Measurements from ENCODE around the gene POLR2F.

The POLR2F gene

DNA sequence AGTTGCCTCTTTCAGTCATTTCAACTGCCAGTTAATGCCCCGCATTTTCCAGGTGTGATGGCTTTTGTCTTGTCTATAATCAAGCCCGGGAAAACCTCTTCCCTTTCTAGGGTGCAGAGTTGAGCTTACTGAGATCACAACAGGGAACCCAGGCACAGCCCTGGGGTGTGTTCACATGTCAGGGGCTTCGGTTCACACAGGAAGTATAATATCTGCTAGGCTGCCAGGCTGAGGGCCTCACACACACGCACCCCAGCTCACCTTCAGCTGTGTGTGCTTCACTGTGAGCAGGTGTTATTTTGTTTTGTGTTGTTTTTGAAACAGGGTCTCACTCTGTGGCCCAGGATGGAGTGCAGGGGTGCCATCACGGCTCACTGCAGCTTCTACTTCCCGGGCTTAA, 40.5 kb downstream of the POLR2F start:
- Histone ChIP-seq H3K4me1 (ENCODE audit: control extremely low read depth in 1 of 4, control insufficient read depth in 4 of 4, insufficient read depth in 4 of 4, low read length in 3 of 4) (peaks cover 0 to 29% (median 20%) of the 10 kb centered on the region in 4 experiments), H3K9me3 (ENCODE audit: control extremely low read depth in 1 of 5, control insufficient read depth in 4 of 5, insufficient read depth in 2 of 5, low read depth in 1 of 5, low read length in 4 of 5) (no peaks in the 10 kb centered on the region), H3K36me3 (ENCODE audit: control insufficient read depth in 4 of 4, insufficient read depth in 4 of 4, low read length in 3 of 4) (peaks cover 0 to 2% (median 0%) of the 10 kb centered on the region in 4 experiments), H3K4me3 (ENCODE audit: control insufficient read depth in 1 of 7, extremely low read depth in 1 of 7, insufficient read depth in 4 of 7, low read depth in 2 of 7, low read length in 6 of 7) (no peak overlapping the region), H3K27ac (ENCODE audit: insufficient read depth in 1 of 2, low read depth in 1 of 2, low read length in 2 of 2, poor library complexity in 1 of 2, severe bottlenecking in 2 of 2) (no peak overlapping the region), H3K27me3 (replicated peaks in 2 of 5; ENCODE audit: control insufficient read depth in 4 of 5, insufficient read depth in 5 of 5, low read length in 4 of 5) (no peaks in the 10 kb centered on the region)
- POLR2A ChIA-PET: no interaction called here
- DNase-seq: peak in 1 of 3 donors; percentile 20
- CTCF ChIA-PET: interaction anchor here (1.0 to 1.5 kb wide), 3 partner anchors 24 to 28 kb away, joined by 3 to 4 read pairs (median 4); no protein-coding TSS in a partner anchor
- WGBS (ENCODE audit: insufficient coverage): 61% methylated on average over 4 of the region's 6 CpGs

GRCh38 chr22:37994982-37995381, 41.5 kb downstream of the POLR2F start:
- CTCF ChIA-PET: interaction anchor here (1.0 to 1.4 kb wide), 2 partner anchors 11 to 23 kb away, joined by 3 read pairs; no protein-coding TSS in a partner anchor
- WGBS (ENCODE audit: insufficient coverage): 95% methylated on average over 6 of the region's 6 CpGs
- no peak overlapping the region for H3K27ac ChIP-seq (ENCODE audit: insufficient read depth in 1 of 2, low read depth in 1 of 2, low read length in 2 of 2, poor library complexity in 1 of 2, severe bottlenecking in 2 of 2)

GRCh38 chr22:37995460-37995859, 42.0 kb downstream of the POLR2F start:
- Histone ChIP-seq H3K4me3 (ENCODE audit: control insufficient read depth in 1 of 7, extremely low read depth in 1 of 7, insufficient read depth in 4 of 7, low read depth in 2 of 7, low read length in 6 of 7) (no peak overlapping the region), H3K36me3 (ENCODE audit: control insufficient read depth in 4 of 4, insufficient read depth in 4 of 4, low read length in 3 of 4) (peaks cover 0 to 2% (median 0%) of the 10 kb centered on the region in 4 experiments), H3K27ac (ENCODE audit: insufficient read depth in 1 of 2, low read depth in 1 of 2, low read length in 2 of 2, poor library complexity in 1 of 2, severe bottlenecking in 2 of 2) (no peak overlapping the region), H3K4me1 (ENCODE audit: control extremely low read depth in 1 of 4, control insufficient read depth in 4 of 4, insufficient read depth in 4 of 4, low read length in 3 of 4) (peaks cover 0 to 42% (median 20%) of the 10 kb centered on the region in 4 experiments), H3K27me3 (replicated peaks in 2 of 5; ENCODE audit: control insufficient read depth in 4 of 5, insufficient read depth in 5 of 5, low read length in 4 of 5) (no peaks in the 10 kb centered on the region), H3K9me3 (ENCODE audit: control extremely low read depth in 1 of 5, control insufficient read depth in 4 of 5, insufficient read depth in 2 of 5, low read depth in 1 of 5, low read length in 4 of 5) (no peaks in the 10 kb centered on the region)
- WGBS (ENCODE audit: insufficient coverage): 75% methylated on average over 2 of the region's 4 CpGs
- no peak for DNase-seq
- CTCF ChIA-PET: interaction anchor here (1.4 kb wide), 1 partner anchor 11 kb away, joined by 3 read pairs; no protein-coding TSS in a partner anchor
- POLR2A ChIA-PET: no interaction called here

More at GRCh38 chr22:37994982-37995381, 41.5 kb downstream of the POLR2F start:
- Histone ChIP-seq H3K4me3 (ENCODE audit: control insufficient read depth in 1 of 7, extremely low read depth in 1 of 7, insufficient read depth in 4 of 7, low read depth in 2 of 7, low read length in 6 of 7) (no peak overlapping the region), H3K9me3 (ENCODE audit: control extremely low read depth in 1 of 5, control insufficient read depth in 4 of 5, insufficient read depth in 2 of 5, low read depth in 1 of 5, low read length in 4 of 5) (no peaks in the 10 kb centered on the region), H3K4me1 (ENCODE audit: control extremely low read depth in 1 of 4, control insufficient read depth in 4 of 4, insufficient read depth in 4 of 4, low read length in 3 of 4) (peaks cover 0 to 38% (median 20%) of the 10 kb centered on the region in 4 experiments), H3K36me3 (ENCODE audit: control insufficient read depth in 4 of 4, insufficient read depth in 4 of 4, low read length in 3 of 4) (peaks cover 0 to 2% (median 0%) of the 10 kb centered on the region in 4 experiments), H3K27me3 (replicated peaks in 2 of 5; ENCODE audit: control insufficient read depth in 4 of 5, insufficient read depth in 5 of 5, low read length in 4 of 5) (no peaks in the 10 kb centered on the region)
- POLR2A ChIA-PET: no interaction called here
- no peak for DNase-seq

GRCh38 chr22:37996079-37996478, 42.6 kb downstream of the POLR2F start:
- H3K9me3 ChIP-seq (ENCODE audit: control extremely low read depth in 1 of 5, control insufficient read depth in 4 of 5, insufficient read depth in 2 of 5, low read depth in 1 of 5, low read length in 4 of 5): no peaks in the 10 kb centered on the region
- WGBS (ENCODE audit: insufficient coverage): 19% methylated on average over 3 of the region's 4 CpGs
- H3K27me3 ChIP-seq (replicated peaks in 2 of 5; ENCODE audit: control insufficient read depth in 4 of 5, insufficient read depth in 5 of 5, low read length in 4 of 5): no peaks in the 10 kb centered on the region
- ChIA-PET POLR2A (no interaction called here), CTCF (interaction anchor here (1.4 kb wide), 1 partner anchor 10 kb away, joined by 3 read pairs; no protein-coding TSS in a partner anchor)
- no peak overlapping the region for H3K27ac ChIP-seq (ENCODE audit: insufficient read depth in 1 of 2, low read depth in 1 of 2, low read length in 2 of 2, poor library complexity in 1 of 2, severe bottlenecking in 2 of 2)
- peak; percentile 58 to 90 (median 85) for DNase-seq
- H3K36me3 ChIP-seq (ENCODE audit: control insufficient read depth in 4 of 4, insufficient read depth in 4 of 4, low read length in 3 of 4): peaks cover 0 to 2% (median 0%) of the 10 kb centered on the region in 4 experiments
- H3K4me1 ChIP-seq (ENCODE audit: control extremely low read depth in 1 of 4, control insufficient read depth in 4 of 4, insufficient read depth in 4 of 4, low read length in 3 of 4): peaks cover 0 to 42% (median 20%) of the 10 kb centered on the region in 4 experiments
- peak overlapping the region in 2 of 7 experiments; percentile 8 to 16 for H3K4me3 ChIP-seq (ENCODE audit: control insufficient read depth in 1 of 7, extremely low read depth in 1 of 7, insufficient read depth in 4 of 7, low read depth in 2 of 7, low read length in 6 of 7)

- peak overlapping the region in 2 of 7 experiments; percentile 16 to 45 for H3K4me3 ChIP-seq (ENCODE audit: control insufficient read depth in 1 of 7, extremely low read depth in 1 of 7, insufficient read depth in 4 of 7, low read depth in 2 of 7, low read length in 6 of 7)
- H3K36me3 ChIP-seq (ENCODE audit: control insufficient read depth in 4 of 4, insufficient read depth in 4 of 4, low read length in 3 of 4): peaks cover 0 to 2% (median 0%) of the 10 kb centered on the region in 4 experiments
- DNase-seq: peak in 1 of 3 donors; percentile 27
- H3K27me3 ChIP-seq (replicated peaks in 2 of 5; ENCODE audit: control insufficient read depth in 4 of 5, insufficient read depth in 5 of 5, low read length in 4 of 5): no peaks in the 10 kb centered on the region
- H3K9me3 ChIP-seq (ENCODE audit: control extremely low read depth in 1 of 5, control insufficient read depth in 4 of 5, insufficient read depth in 2 of 5, low read depth in 1 of 5, low read length in 4 of 5): no peaks in the 10 kb centered on the region
- 56% methylated on average over 3 of the region's 8 CpGs for WGBS (ENCODE audit: insufficient coverage)
- no peak overlapping the region for H3K27ac ChIP-seq (ENCODE audit: insufficient read depth in 1 of 2, low read depth in 1 of 2, low read length in 2 of 2, poor library complexity in 1 of 2, severe bottlenecking in 2 of 2)
- peaks cover 0 to 42% (median 20%) of the 10 kb centered on the region in 4 experiments for H3K4me1 ChIP-seq (ENCODE audit: control extremely low read depth in 1 of 4, control insufficient read depth in 4 of 4, insufficient read depth in 4 of 4, low read length in 3 of 4)
- CTCF ChIA-PET: interaction anchor here (1.3 kb wide), 1 partner anchor 56 kb away, joined by 6 read pairs; no protein-coding TSS in a partner anchor
- POLR2A ChIA-PET: no interaction called here
Measured at GRCh38 chr22:37996515-37997246, 43.2 kb downstream of the POLR2F start.

- H3K4me3 ChIP-seq (ENCODE audit: control insufficient read depth in 1 of 7, extremely low read depth in 1 of 7, insufficient read depth in 4 of 7, low read depth in 2 of 7, low read length in 6 of 7): no peak overlapping the region
- ChIA-PET POLR2A (no interaction called here), CTCF (no interaction called here)
- H3K27me3 ChIP-seq (replicated peaks in 2 of 5; ENCODE audit: control insufficient read depth in 4 of 5, insufficient read depth in 5 of 5, low read length in 4 of 5): no peaks in the 10 kb centered on the region
- H3K27ac ChIP-seq (ENCODE audit: insufficient read depth in 1 of 2, low read depth in 1 of 2, low read length in 2 of 2, poor library complexity in 1 of 2, severe bottlenecking in 2 of 2): no peak overlapping the region
- WGBS (ENCODE audit: insufficient coverage): 100% methylated on average over 4 of the region's 7 CpGs
- no peak for DNase-seq
- peaks cover 0 to 42% (median 17%) of the 10 kb centered on the region in 4 experiments for H3K4me1 ChIP-seq (ENCODE audit: control extremely low read depth in 1 of 4, control insufficient read depth in 4 of 4, insufficient read depth in 4 of 4, low read length in 3 of 4)
- no peaks in the 10 kb centered on the region for H3K9me3 ChIP-seq (ENCODE audit: control extremely low read depth in 1 of 5, control insufficient read depth in 4 of 5, insufficient read depth in 2 of 5, low read depth in 1 of 5, low read length in 4 of 5)
- no peaks in the 10 kb centered on the region for H3K36me3 ChIP-seq (ENCODE audit: control insufficient read depth in 4 of 4, insufficient read depth in 4 of 4, low read length in 3 of 4)
Measured at GRCh38 chr22:37998543-37998942, 45.0 kb downstream of the POLR2F start.

DNA sequence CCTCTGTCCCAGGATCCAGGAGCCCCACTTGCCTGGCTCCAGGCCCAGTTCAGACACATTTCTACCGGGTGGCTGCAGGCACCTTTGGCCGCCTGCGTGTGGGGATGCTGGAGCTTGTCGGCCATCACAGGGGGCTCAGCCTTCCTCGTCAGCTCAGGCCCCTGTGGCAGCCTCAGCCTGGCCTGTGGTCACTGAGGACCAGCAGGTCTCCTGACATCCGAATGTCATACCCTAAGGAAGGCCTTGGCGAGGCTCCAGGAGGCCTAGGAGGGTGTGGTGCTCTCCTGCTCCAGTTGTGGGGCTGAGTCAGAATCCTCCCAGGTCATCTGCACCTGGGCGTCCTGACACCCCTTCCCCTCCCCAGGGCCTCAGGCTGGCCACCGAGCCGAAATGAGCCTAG, 45.7 kb downstream of the POLR2F start:
- Histone ChIP-seq H3K27me3 (replicated peaks in 2 of 5; ENCODE audit: control insufficient read depth in 4 of 5, insufficient read depth in 5 of 5, low read length in 4 of 5) (no peaks in the 10 kb centered on the region), H3K4me1 (ENCODE audit: control extremely low read depth in 1 of 4, control insufficient read depth in 4 of 4, insufficient read depth in 4 of 4, low read length in 3 of 4) (peaks cover 0 to 38% (median 17%) of the 10 kb centered on the region in 4 experiments), H3K9me3 (ENCODE audit: control extremely low read depth in 1 of 5, control insufficient read depth in 4 of 5, insufficient read depth in 2 of 5, low read depth in 1 of 5, low read length in 4 of 5) (no peaks in the 10 kb centered on the region), H3K36me3 (ENCODE audit: control insufficient read depth in 4 of 4, insufficient read depth in 4 of 4, low read length in 3 of 4) (no peaks in the 10 kb centered on the region), H3K27ac (ENCODE audit: insufficient read depth in 1 of 2, low read depth in 1 of 2, low read length in 2 of 2, poor library complexity in 1 of 2, severe bottlenecking in 2 of 2) (peak overlapping the region in 1 of 2 experiments; percentile 61), H3K4me3 (ENCODE audit: control insufficient read depth in 1 of 7, extremely low read depth in 1 of 7, insufficient read depth in 4 of 7, low read depth in 2 of 7, low read length in 6 of 7) (no peak overlapping the region)
- DNase-seq: no peak
- ChIA-PET POLR2A (no interaction called here), CTCF (interaction anchor here (1.0 to 1.8 kb wide), 3 partner anchors 18 to 93 kb away, joined by 3 to 7 read pairs (median 5); partner anchors contain the start of gene MICALL1)
- 97% methylated on average over 8 of the region's 10 CpGs for WGBS (ENCODE audit: insufficient coverage)
